HepG2 (cell line): Measurements from ENCODE around the gene CHRD.

Experiments
- GABPA ChIP-seq, 2 experiments: IDR thresholded peaks; 2 replicates each; pipeline ENCODE4 v1.6.1; 2011 to 2016; ENCODE audit warnings: low read depth in 2 of 2, low read length in 1 of 2, missing biosample characterization in 1 of 2, missing genetic modification characterization in 1 of 2
- ZNF883 ChIP-seq: sonication (generic); formaldehyde crosslinking; IDR thresholded peaks from 2 replicates; pipeline ENCODE4 v1.5.1; 2020; ENCODE audit warnings: mild to moderate bottlenecking, missing genetic modification reagents; ENCODE audit errors: not compliant biosample characterization
- TF ChIP-seq, protein P1 (sequence below): sonication (generic); formaldehyde crosslinking; IDR thresholded peaks from 2 replicates; pipeline ENCODE4 v1.5.0; 2020; ENCODE audit warnings: mild to moderate bottlenecking, missing genetic modification reagents, moderate library complexity
- TF ChIP-seq, protein P2 (sequence below): sonication (generic); formaldehyde crosslinking; IDR thresholded peaks from 2 replicates; pipeline ENCODE4 v1.5.1; 2020; ENCODE audit warnings: mild to moderate bottlenecking, missing genetic modification reagents, moderate library complexity
- TF ChIP-seq, protein P3 (sequence below): sonication (generic); formaldehyde crosslinking; IDR thresholded peaks from 2 replicates; pipeline ENCODE4 v1.4.0; 2020; ENCODE audit warnings: mild to moderate bottlenecking, missing genetic modification reagents

DNA sequence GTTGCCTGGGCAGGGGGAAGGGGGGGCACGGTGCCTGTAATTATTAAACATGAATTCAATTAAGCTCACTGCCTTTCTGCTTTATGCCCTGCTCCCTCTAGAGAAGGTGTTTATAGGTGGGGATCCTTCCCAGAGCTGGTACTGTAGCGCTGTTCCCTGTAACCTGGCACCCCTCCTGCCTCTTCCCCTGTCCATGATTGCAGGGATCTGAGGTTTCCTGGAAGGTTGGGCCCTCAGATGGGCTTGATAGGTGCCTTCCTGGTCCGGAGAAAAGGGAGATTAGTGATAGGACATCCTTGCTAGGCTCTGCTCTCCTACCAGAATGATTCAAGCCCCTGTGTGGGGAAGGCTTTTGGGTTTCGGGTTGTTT is 44.6 kb upstream of the CHRD start:
- TF ChIP-seq ZNF883 (CRISPR knock-in tag): no peak
- TF ChIP-seq GABPA (IDR thresholded peaks at IDR 0.05; ENCODE audit: low read depth, low read length): no peak
- TF ChIP-seq GABPA (CRISPR knock-in tag; IDR thresholded peaks at IDR 0.05; ENCODE audit: low read depth): no peak
- TF ChIP-seq, protein P1, sequence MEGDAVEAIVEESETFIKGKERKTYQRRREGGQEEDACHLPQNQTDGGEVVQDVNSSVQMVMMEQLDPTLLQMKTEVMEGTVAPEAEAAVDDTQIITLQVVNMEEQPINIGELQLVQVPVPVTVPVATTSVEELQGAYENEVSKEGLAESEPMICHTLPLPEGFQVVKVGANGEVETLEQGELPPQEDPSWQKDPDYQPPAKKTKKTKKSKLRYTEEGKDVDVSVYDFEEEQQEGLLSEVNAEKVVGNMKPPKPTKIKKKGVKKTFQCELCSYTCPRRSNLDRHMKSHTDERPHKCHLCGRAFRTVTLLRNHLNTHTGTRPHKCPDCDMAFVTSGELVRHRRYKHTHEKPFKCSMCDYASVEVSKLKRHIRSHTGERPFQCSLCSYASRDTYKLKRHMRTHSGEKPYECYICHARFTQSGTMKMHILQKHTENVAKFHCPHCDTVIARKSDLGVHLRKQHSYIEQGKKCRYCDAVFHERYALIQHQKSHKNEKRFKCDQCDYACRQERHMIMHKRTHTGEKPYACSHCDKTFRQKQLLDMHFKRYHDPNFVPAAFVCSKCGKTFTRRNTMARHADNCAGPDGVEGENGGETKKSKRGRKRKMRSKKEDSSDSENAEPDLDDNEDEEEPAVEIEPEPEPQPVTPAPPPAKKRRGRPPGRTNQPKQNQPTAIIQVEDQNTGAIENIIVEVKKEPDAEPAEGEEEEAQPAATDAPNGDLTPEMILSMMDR (CRISPR knock-in tag): no peak
- TF ChIP-seq, protein P2, sequence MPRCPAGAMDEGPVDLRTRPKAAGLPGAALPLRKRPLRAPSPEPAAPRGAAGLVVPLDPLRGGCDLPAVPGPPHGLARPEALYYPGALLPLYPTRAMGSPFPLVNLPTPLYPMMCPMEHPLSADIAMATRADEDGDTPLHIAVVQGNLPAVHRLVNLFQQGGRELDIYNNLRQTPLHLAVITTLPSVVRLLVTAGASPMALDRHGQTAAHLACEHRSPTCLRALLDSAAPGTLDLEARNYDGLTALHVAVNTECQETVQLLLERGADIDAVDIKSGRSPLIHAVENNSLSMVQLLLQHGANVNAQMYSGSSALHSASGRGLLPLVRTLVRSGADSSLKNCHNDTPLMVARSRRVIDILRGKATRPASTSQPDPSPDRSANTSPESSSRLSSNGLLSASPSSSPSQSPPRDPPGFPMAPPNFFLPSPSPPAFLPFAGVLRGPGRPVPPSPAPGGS: no peak
- TF ChIP-seq, protein P3, sequence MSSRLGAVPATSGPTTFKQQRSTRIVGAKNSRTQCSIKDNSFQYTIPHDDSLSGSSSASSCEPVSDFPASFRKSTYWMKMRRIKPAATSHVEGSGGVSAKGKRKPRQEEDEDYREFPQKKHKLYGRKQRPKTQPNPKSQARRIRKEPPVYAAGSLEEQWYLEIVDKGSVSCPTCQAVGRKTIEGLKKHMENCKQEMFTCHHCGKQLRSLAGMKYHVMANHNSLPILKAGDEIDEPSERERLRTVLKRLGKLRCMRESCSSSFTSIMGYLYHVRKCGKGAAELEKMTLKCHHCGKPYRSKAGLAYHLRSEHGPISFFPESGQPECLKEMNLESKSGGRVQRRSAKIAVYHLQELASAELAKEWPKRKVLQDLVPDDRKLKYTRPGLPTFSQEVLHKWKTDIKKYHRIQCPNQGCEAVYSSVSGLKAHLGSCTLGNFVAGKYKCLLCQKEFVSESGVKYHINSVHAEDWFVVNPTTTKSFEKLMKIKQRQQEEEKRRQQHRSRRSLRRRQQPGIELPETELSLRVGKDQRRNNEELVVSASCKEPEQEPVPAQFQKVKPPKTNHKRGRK (CRISPR knock-in tag): no peak
